Upper lobe of left lung (tissue), 6 donors: ENCODE measurements around the gene HES7. TPM values are rescaled to one million over a fixed set of nuclear protein-coding genes. Genes with fewer than 3 reads are reported as not detected.

Source experiments
- ATAC-seq, 2 donors: fragments of 200-7000 bp; cut with Tn5 transposase; one replicate each; pipeline ENCODE4 v1.9.1; 2022; ENCODE audit warnings: mild to moderate bottlenecking in 2 of 2, moderate library complexity in 2 of 2; ENCODE audit not compliant: low FRiP score in 2 of 2
- DNase-seq, 2 donors: peaks; one replicate each; pipeline ENCODE4 v3.0.0-alpha.2; 2019 to 2020
- H3K27ac ChIP-seq, 4 donors: fragments of 200-600 bp; sonication (generic); one replicate each; pipeline ENCODE4 v1.5.1; 2016 to 2019
- H3K27me3 ChIP-seq, 4 donors: fragments of 200-600 bp; sonication (generic); one replicate each; pipeline ENCODE4 v1.5.1; 2017 to 2019
- H3K36me3 ChIP-seq, 4 donors: fragments of 200-600 bp; sonication (generic); one replicate each; pipeline ENCODE4 v1.5.1; 2016 to 2019
- H3K4me1 ChIP-seq, 4 donors: fragments of 200-600 bp; sonication (generic); one replicate each; pipeline ENCODE4 v1.5.1; 2018 to 2019
- H3K4me3 ChIP-seq, 4 donors: fragments of 200-600 bp; sonication (generic); one replicate each; pipeline ENCODE4 v1.5.1; 2017 to 2019; ENCODE audit warnings: mild to moderate bottlenecking in 2 of 4, moderate library complexity in 1 of 4
- H3K9me3 ChIP-seq, 4 donors: fragments of 200-600 bp; sonication (generic); one replicate each; pipeline ENCODE4 v1.5.1; 2018 to 2019
- CTCF ChIP-seq, 6 experiments: fragments of 450-650 bp in 4 of 6; fragments of 200-600 bp in 2 of 6; sonication (generic) in 2 of 6; IDR thresholded peaks; one replicate each; pipeline ENCODE4 v1.5.1; 2016 to 2019; ENCODE audit warnings: antibody characterized with exemption in 6 of 6
- EP300 ChIP-seq, 4 donors: sonication (generic); formaldehyde crosslinking; IDR thresholded peaks; one replicate each; pipeline ENCODE4 v1.5.1; 2017; ENCODE audit warnings: antibody characterized with exemption in 4 of 4, control low read depth in 2 of 4
- POLR2A ChIP-seq, 4 donors: fragments of 450-650 bp; IDR thresholded peaks; one replicate each; pipeline ENCODE4 v1.5.1; 2016 to 2017; ENCODE audit warnings: antibody characterized with exemption in 4 of 4, mild to moderate bottlenecking in 2 of 4
- POLR2AphosphoS5 ChIP-seq, 2 donors: sonication (generic); formaldehyde crosslinking; IDR thresholded peaks; one replicate each; pipeline ENCODE4 v1.5.1; 2017; ENCODE audit warnings: antibody characterized with exemption in 2 of 2
- WGBS, 2 donors: methylation state at CpG; one replicate each; pipeline ENCODE4 v1.1.5; 2017 to 2018; 5-methylcytosine and 5-hydroxymethylcytosine counted together
- small RNA-seq, 4 donors: library from RNA; depleted of rRNA; stranded (forward); fragments of <200 nt; gene quantifications; one replicate each; pipeline ENCODE3, GENCODE V24; 2016
- total RNA-seq, 6 donors: library from RNA; depleted of rRNA in 4 of 6; stranded (reverse); fragments of >200 nt in 4 of 6; gene quantifications; one replicate each; pipeline versions ENCODE4 v1.1.0 to v1.2.1, GENCODE V29; 2016 to 2021
- donor health status: DM: no; HTN: no; CAD: no; lungs with moderate emphysema.
- donor health status: DM: no; HTN: yes; CAD: no; lungs with severe emphysema.

HES7 gene
- total RNA-seq, 6 donors from 2014 or later: 4.9 TPM; not detected in 5

- Histone ChIP-seq H3K4me3 (no peak overlapping the region), H3K36me3 (no peaks in the 10 kb centered on the region), H3K4me1 (peaks cover 28 to 32% (median 31%) of the 10 kb centered on the region in 4 donors), H3K27ac (no peak overlapping the region), H3K27me3 (peaks cover 0 to 44% (median 29%) of the 10 kb centered on the region in 4 donors), H3K9me3 (no peaks in the 10 kb centered on the region)
- ATAC-seq: peak; percentile 75 to 77
- WGBS, 2 donors: 10 to 15% methylated on average over 13 to 27 of the region's 28 CpGs
- peak; percentile 75 to 93 for DNase-seq
- peak; percentile 75 to 91 (median 82) for TF ChIP-seq CTCF (IDR thresholded peaks at IDR 0.05)
- no peak for TF ChIP-seq POLR2A (IDR thresholded peaks at IDR 0.05)
Measured at GRCh38 chr17:8073627-8074484, 50.0 kb downstream of the HES7 start.

GRCh38 chr17:8072729-8073461 lies 51.0 kb downstream of the HES7 start:
- Histone ChIP-seq H3K27ac (no peak overlapping the region), H3K4me3 (peak overlapping the region in 2 of 4 donors; percentile 0 to 18), H3K4me1 (peaks cover 30 to 40% (median 33%) of the 10 kb centered on the region in 4 donors), H3K27me3 (peaks cover 0 to 36% (median 28%) of the 10 kb centered on the region in 4 donors), H3K36me3 (no peaks in the 10 kb centered on the region), H3K9me3 (no peaks in the 10 kb centered on the region)
- no peak for DNase-seq
- peak in 1 of 2 donors; percentile 15 for ATAC-seq
- WGBS, 2 donors: 9% methylated on average over 19 to 36 of the region's 40 CpGs
- TF ChIP-seq CTCF (IDR thresholded peaks at IDR 0.05): no peak
- no peak for TF ChIP-seq EP300 (IDR thresholded peaks at IDR 0.05)
- TF ChIP-seq POLR2AphosphoS5 (IDR thresholded peaks at IDR 0.05): no peak
- no peak for TF ChIP-seq POLR2A (IDR thresholded peaks at IDR 0.05)

GRCh38 chr17:8072341-8072728 lies 51.6 kb downstream of the HES7 start:
- DNase-seq (peak in 1 of 2 donors; percentile 84), ATAC-seq (no peak)
- H3K4me1 ChIP-seq: peaks cover 30 to 40% (median 33%) of the 10 kb centered on the region in 4 donors
- no peak for TF ChIP-seq POLR2AphosphoS5 (IDR thresholded peaks at IDR 0.05)
- no peak for TF ChIP-seq EP300 (IDR thresholded peaks at IDR 0.05)
- H3K9me3 ChIP-seq: no peaks in the 10 kb centered on the region
- no peak overlapping the region for H3K27ac ChIP-seq
- 20 to 31% methylated on average over 27 to 28 of the region's 28 CpGs for WGBS, 2 donors
- H3K4me3 ChIP-seq: peak overlapping the region in 2 of 4 donors; percentile 0 to 18
- H3K27me3 ChIP-seq: peaks cover 0 to 34% (median 26%) of the 10 kb centered on the region in 4 donors
- no peaks in the 10 kb centered on the region for H3K36me3 ChIP-seq

GRCh38 chr17:8071496-8071895 lies 52.4 kb downstream of the HES7 start:
- peaks cover 0 to 34% (median 23%) of the 10 kb centered on the region in 4 donors for H3K27me3 ChIP-seq
- no peak for ATAC-seq
- TF ChIP-seq EP300 (IDR thresholded peaks at IDR 0.05): no peak
- TF ChIP-seq POLR2A (IDR thresholded peaks at IDR 0.05): no peak
- TF ChIP-seq POLR2AphosphoS5 (IDR thresholded peaks at IDR 0.05): no peak
- TF ChIP-seq CTCF (IDR thresholded peaks at IDR 0.05): no peak
- H3K27ac ChIP-seq: no peak overlapping the region
- no peaks in the 10 kb centered on the region for H3K9me3 ChIP-seq
- H3K36me3 ChIP-seq: no peaks in the 10 kb centered on the region
- H3K4me1 ChIP-seq: peaks cover 30 to 40% (median 33%) of the 10 kb centered on the region in 4 donors
- no peak overlapping the region for H3K4me3 ChIP-seq
- DNase-seq: no peak
- 85 to 91% methylated on average over 8 to 12 of the region's 12 CpGs for WGBS, 2 donors

Small RNAs within 50 kb of the gene (small RNA-seq; reads per million reads assigned to genes)
- 0 reads per million in 4 donors for gene MIR4314

Other genes starting within 250 kb of the HES7 start
- gene CHD3, start 235.3 kb downstream of the HES7 start, total RNA-seq: 100 to 1,000 TPM in 2 of 6 donors, 10 to 100 TPM in 4; 68.1 to 183 (median 91.3) TPM
- 10 to 100 TPM in 1 of 6 donors, 1 to 10 TPM in 5; 5.5 to 24.5 (median 6.3) TPM for gene RNF227, start 207.8 kb downstream of the HES7 start, total RNA-seq
- gene KCNAB3, start 194.2 kb downstream of the HES7 start, total RNA-seq: 1 to 10 TPM; 4.2 to 10.0 (median 5.7) TPM
- gene TRAPPC1, start 192.2 kb downstream of the HES7 start, total RNA-seq: 100 to 1,000 TPM in 2 of 6 donors, 10 to 100 TPM in 4; 70.4 to 148 (median 95.8) TPM
- 100 to 1,000 TPM in 2 of 6 donors, 10 to 100 TPM in 4; 50.6 to 216 (median 88.3) TPM for gene CNTROB, start 191.9 kb downstream of the HES7 start, total RNA-seq
- 1 to 10 TPM in 3 of 6 donors, not detected in 3; 2.6 to 5.0 (median 3.8) TPM for gene GUCY2D, start 121.5 kb downstream of the HES7 start, total RNA-seq
- 100 to 1,000 TPM in 3 of 6 donors, 10 to 100 TPM in 3; 46.2 to 177 (median 105) TPM for gene ALOX15B, start 85.0 kb downstream of the HES7 start, total RNA-seq
- gene ALOX12B, start 36.4 kb downstream of the HES7 start, total RNA-seq: not detected
- gene ALOXE3, start 5.6 kb downstream of the HES7 start, total RNA-seq: not detected
- gene PER1, start 28.3 kb upstream of the HES7 start, total RNA-seq: 100 to 1,000 TPM; 112 to 358 (median 288) TPM
- gene VAMP2, start 38.8 kb upstream of the HES7 start, total RNA-seq: 10 to 100 TPM; 27.2 to 75.8 (median 49.8) TPM
- gene TMEM107, start 52.3 kb upstream of the HES7 start, total RNA-seq: 10 to 100 TPM; 11.5 to 32.5 (median 17.3) TPM
- 10 to 100 TPM in 4 of 6 donors, 1 to 10 TPM in 2; 7.3 to 12.5 (median 11.1) TPM for gene BORCS6, start 66.1 kb upstream of the HES7 start, total RNA-seq
- gene AURKB, start 86.5 kb upstream of the HES7 start, total RNA-seq: 1 to 10 TPM in 5 of 6 donors, not detected in 1; 1.8 to 8.1 (median 5.3) TPM
- 100 to 1,000 TPM in 1 of 6 donors, 10 to 100 TPM in 5; 19.6 to 123 (median 42.4) TPM for gene CTC1, start 124.0 kb upstream of the HES7 start, total RNA-seq
- gene PFAS, start 125.2 kb upstream of the HES7 start, total RNA-seq: 10 to 100 TPM; 11.9 to 60.8 (median 29.5) TPM
- 10 to 100 TPM; 19.9 to 32.4 (median 26.6) TPM for gene RANGRF, start 164.6 kb upstream of the HES7 start, total RNA-seq
- gene SLC25A35, start 171.3 kb upstream of the HES7 start, total RNA-seq: 10 to 100 TPM in 3 of 6 donors, 1 to 10 TPM in 3; 3.9 to 18.9 (median 9.5) TPM
- 100 to 1,000 TPM in 2 of 6 donors, 10 to 100 TPM in 4; 12.5 to 127 (median 30.4) TPM for gene ARHGEF15, start 186.1 kb upstream of the HES7 start, total RNA-seq
- gene ODF4, start 215.7 kb upstream of the HES7 start, total RNA-seq: not detected